ENCODE measurements around the gene PSMA1. TPM values are rescaled to one million over a fixed set of nuclear protein-coding genes. Genes with fewer than 3 reads are reported as not detected.

Gene PSMA1
- total and polyA plus RNA-seq, 2 of the 13 experiments (the other 11 are each of a cell fraction or from before 2014, with no cell fraction given), result 188 to 229 TPM

DNA sequence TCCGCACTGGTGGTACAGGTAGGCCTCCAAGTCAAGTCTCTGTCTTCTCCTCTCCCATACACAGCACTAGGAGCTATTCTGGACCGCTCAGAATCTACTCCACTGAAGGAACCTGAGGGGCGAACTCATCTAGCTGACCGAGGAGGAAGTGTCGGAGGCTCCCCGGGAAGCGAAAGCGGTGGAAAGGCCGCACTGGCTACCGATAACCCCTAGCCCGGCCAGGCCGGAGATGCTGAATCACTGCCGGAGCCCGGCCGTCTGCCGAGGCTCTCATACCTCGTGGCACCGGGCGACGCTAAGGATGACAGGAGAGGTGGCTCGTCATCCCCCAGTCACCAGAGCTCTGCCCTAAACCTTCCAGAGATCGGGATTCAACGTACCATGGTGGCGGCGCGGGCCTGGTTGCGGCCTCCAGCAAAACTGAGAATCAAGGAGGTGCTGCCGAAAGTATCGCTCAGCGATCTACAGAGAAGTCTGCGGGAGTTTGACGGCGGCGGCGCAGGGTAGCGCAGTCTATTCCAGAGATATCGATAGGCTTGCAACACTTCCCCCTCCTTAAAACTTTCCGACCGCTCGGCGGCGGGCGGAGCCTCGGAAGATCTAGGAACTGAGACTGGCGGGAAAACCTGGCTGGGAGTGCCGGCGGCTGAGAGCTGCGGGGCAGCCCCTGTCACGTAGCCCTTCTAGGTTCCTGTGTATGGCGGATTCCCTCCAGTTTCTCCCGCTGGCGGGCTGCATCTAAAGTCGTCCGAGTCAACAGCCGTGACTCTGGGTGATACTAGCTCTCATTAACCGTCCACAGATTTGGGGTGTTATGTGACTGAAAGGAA lies at the start of gene PSMA1 (continued):
- TF ChIP-seq, protein P1, sequence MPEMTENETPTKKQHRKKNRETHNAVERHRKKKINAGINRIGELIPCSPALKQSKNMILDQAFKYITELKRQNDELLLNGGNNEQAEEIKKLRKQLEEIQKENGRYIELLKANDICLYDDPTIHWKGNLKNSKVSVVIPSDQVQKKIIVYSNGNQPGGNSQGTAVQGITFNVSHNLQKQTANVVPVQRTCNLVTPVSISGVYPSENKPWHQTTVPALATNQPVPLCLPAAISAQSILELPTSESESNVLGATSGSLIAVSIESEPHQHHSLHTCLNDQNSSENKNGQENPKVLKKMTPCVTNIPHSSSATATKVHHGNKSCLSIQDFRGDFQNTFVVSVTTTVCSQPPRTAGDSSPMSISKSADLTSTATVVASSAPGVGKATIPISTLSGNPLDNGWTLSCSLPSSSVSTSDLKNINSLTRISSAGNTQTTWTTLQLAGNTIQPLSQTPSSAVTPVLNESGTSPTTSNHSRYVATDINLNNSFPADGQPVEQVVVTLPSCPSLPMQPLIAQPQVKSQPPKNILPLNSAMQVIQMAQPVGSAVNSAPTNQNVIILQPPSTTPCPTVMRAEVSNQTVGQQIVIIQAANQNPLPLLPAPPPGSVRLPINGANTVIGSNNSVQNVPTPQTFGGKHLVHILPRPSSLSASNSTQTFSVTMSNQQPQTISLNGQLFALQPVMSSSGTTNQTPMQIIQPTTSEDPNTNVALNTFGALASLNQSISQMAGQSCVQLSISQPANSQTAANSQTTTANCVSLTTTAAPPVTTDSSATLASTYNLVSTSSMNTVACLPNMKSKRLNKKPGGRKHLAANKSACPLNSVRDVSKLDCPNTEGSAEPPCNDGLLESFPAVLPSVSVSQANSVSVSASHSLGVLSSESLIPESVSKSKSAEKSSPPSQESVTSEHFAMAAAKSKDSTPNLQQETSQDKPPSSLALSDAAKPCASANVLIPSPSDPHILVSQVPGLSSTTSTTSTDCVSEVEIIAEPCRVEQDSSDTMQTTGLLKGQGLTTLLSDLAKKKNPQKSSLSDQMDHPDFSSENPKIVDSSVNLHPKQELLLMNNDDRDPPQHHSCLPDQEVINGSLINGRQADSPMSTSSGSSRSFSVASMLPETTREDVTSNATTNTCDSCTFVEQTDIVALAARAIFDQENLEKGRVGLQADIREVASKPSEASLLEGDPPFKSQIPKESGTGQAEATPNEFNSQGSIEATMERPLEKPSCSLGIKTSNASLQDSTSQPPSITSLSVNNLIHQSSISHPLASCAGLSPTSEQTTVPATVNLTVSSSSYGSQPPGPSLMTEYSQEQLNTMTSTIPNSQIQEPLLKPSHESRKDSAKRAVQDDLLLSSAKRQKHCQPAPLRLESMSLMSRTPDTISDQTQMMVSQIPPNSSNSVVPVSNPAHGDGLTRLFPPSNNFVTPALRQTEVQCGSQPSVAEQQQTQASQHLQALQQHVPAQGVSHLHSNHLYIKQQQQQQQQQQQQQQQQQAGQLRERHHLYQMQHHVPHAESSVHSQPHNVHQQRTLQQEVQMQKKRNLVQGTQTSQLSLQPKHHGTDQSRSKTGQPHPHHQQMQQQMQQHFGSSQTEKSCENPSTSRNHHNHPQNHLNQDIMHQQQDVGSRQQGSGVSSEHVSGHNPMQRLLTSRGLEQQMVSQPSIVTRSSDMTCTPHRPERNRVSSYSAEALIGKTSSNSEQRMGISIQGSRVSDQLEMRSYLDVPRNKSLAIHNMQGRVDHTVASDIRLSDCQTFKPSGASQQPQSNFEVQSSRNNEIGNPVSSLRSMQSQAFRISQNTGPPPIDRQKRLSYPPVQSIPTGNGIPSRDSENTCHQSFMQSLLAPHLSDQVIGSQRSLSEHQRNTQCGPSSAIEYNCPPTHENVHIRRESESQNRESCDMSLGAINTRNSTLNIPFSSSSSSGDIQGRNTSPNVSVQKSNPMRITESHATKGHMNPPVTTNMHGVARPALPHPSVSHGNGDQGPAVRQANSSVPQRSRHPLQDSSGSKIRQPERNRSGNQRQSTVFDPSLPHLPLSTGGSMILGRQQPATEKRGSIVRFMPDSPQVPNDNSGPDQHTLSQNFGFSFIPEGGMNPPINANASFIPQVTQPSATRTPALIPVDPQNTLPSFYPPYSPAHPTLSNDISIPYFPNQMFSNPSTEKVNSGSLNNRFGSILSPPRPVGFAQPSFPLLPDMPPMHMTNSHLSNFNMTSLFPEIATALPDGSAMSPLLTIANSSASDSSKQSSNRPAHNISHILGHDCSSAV (CRISPR knock-in tag; IDR thresholded peaks at IDR 0.05; ENCODE audit: borderline replicate concordance), result 0 out of 2 replicates have a peak, but pooled peaks have one; percentile 44
- TF ChIP-seq ZNF703 (CRISPR knock-in tag; IDR thresholded peaks at IDR 0.05; ENCODE audit: borderline replicate concordance) (peak; percentile 79; the same call in 1 of the 2 replicates), ZFY (CRISPR knock-in tag; IDR thresholded peaks at IDR 0.05) (peak; percentile 100), ZFAT (CRISPR knock-in tag; conservative IDR thresholded peaks at IDR 0.05) (peak; percentile 82; the same call in 1 of the 2 replicates), HNRNPLL (IDR thresholded peaks at IDR 0.05; ENCODE audit: low read depth, low read length, poor library complexity, severe bottlenecking) (peak; percentile 94), ZNF792 (CRISPR knock-in tag; IDR thresholded peaks at IDR 0.05) (peak; percentile 80), XRCC5 (optimal IDR thresholded peaks at IDR 0.05; ENCODE audit: low read length) (peak; percentile 99), ZNF235 (CRISPR knock-in tag; IDR thresholded peaks at IDR 0.05; ENCODE audit: borderline replicate concordance) (peak; percentile 70; the same call in 1 of the 2 replicates), PHF5A (CRISPR knock-in tag; IDR thresholded peaks at IDR 0.05; ENCODE audit: low read depth, unreplicated experiment) (peak; percentile 46), KDM2A (CRISPR knock-in tag; IDR thresholded peaks at IDR 0.05; ENCODE audit: borderline replicate concordance, low read depth) (peak; percentile 96)
- TF ChIP-seq, protein P2, sequence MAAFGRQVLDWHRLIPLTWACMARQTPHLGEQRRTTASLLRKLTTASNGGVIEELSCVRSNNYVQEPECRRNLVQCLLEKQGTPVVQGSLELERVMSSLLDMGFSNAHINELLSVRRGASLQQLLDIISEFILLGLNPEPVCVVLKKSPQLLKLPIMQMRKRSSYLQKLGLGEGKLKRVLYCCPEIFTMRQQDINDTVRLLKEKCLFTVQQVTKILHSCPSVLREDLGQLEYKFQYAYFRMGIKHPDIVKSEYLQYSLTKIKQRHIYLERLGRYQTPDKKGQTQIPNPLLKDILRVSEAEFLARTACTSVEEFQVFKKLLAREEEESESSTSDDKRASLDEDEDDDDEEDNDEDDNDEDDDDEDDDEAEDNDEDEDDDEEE (CRISPR knock-in tag; IDR thresholded peaks at IDR 0.05), result peak; percentile 73; the same call in 1 of the 2 replicates
- TF ChIP-seq, protein P3, sequence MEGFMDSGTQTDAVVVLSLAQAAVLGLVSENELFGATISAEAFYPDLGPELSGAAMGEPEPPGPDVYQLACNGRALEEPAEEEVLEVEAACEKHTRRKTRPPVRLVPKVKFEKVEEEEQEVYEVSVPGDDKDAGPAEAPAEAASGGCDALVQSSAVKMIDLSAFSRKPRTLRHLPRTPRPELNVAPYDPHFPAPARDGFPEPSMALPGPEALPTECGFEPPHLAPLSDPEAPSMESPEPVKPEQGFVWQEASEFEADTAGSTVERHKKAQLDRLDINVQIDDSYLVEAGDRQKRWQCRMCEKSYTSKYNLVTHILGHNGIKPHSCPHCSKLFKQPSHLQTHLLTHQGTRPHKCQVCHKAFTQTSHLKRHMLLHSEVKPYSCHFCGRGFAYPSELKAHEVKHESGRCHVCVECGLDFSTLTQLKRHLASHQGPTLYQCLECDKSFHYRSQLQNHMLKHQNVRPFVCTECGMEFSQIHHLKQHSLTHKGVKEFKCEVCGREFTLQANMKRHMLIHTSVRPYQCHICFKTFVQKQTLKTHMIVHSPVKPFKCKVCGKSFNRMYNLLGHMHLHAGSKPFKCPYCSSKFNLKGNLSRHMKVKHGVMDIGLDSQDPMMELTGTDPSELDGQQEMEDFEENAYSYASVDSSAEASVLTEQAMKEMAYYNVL (CRISPR knock-in tag; IDR thresholded peaks at IDR 0.05; ENCODE audit: borderline replicate concordance), result peak; percentile 74; the same call in 1 of the 2 replicates
- TF ChIP-seq, protein P4, sequence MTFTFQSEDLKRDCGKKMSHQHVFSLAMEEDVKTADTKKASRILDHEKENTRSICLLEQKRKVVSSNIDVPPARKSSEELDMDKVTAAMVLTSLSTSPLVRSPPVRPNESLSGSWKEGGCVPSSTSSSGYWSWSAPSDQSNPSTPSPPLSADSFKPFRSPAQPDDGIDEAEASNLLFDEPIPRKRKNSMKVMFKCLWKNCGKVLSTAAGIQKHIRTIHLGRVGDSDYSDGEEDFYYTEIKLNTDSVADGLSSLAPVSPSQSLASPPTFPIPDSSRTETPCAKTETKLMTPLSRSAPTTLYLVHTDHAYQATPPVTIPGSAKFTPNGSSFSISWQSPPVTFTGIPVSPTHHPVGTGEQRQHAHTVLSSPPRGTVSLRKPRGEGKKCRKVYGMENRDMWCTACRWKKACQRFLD (CRISPR knock-in tag; IDR thresholded peaks at IDR 0.05; ENCODE audit: borderline replicate concordance), result no peak; the same call in 1 of the 2 replicates
- TF ChIP-seq, protein P5, sequence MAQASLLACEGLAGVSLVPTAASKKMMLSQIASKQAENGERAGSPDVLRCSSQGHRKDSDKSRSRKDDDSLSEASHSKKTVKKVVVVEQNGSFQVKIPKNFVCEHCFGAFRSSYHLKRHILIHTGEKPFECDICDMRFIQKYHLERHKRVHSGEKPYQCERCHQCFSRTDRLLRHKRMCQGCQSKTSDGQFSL (CRISPR knock-in tag; IDR thresholded peaks at IDR 0.05), result no peak
